ENCODE data around the gene RDH14. TPM values are rescaled to one million over a fixed set of nuclear protein-coding genes. Genes with fewer than 3 reads are reported as not detected.

RDH14 gene
- total RNA-seq, 1 donor from 2014 or later = 15.4 TPM

- no peaks in the 10 kb centered on the region for H3K4me1 Mint-ChIP-seq (ENCODE audit: unreplicated experiment)
- H3K9me3 Mint-ChIP-seq (ENCODE audit: unreplicated experiment) = peaks cover 4% of the 10 kb centered on the region
- H3K36me3 Mint-ChIP-seq (ENCODE audit: low read depth, unreplicated experiment) = peaks cover 4% of the 10 kb centered on the region
- no peaks in the 10 kb centered on the region for H3K27me3 Mint-ChIP-seq (ENCODE audit: unreplicated experiment)
- DNase-seq (ENCODE audit: low spot score) = no peak
- H3K4me3 Mint-ChIP-seq (ENCODE audit: unreplicated experiment) = no peak overlapping the region
- no peak for TF ChIP-seq CTCF (IDR thresholded peaks at IDR 0.05; ENCODE audit: unreplicated experiment)
- H3K27ac Mint-ChIP-seq (ENCODE audit: unreplicated experiment) = no peak overlapping the region
Measured at GRCh38 chr2:18580606-18581005, 20.2 kb upstream of the RDH14 start.

- H3K4me3 Mint-ChIP-seq (ENCODE audit: unreplicated experiment) = no peak overlapping the region
- no peak for DNase-seq (ENCODE audit: low spot score)
- no peaks in the 10 kb centered on the region for H3K27me3 Mint-ChIP-seq (ENCODE audit: unreplicated experiment)
- no peaks in the 10 kb centered on the region for H3K4me1 Mint-ChIP-seq (ENCODE audit: unreplicated experiment)
- no peak for TF ChIP-seq CTCF (IDR thresholded peaks at IDR 0.05; ENCODE audit: unreplicated experiment)
- no peaks in the 10 kb centered on the region for H3K36me3 Mint-ChIP-seq (ENCODE audit: low read depth, unreplicated experiment)
- H3K27ac Mint-ChIP-seq (ENCODE audit: unreplicated experiment) = no peak overlapping the region
- H3K9me3 Mint-ChIP-seq (ENCODE audit: unreplicated experiment) = peaks cover 4% of the 10 kb centered on the region
Measured at GRCh38 chr2:18578033-18578432, 17.6 kb upstream of the RDH14 start.

- Mint-ChIP-seq H3K27me3 (ENCODE audit: unreplicated experiment) (no peaks in the 10 kb centered on the region), H3K27ac (ENCODE audit: unreplicated experiment) (no peak overlapping the region), H3K4me1 (ENCODE audit: unreplicated experiment) (peaks cover 2% of the 10 kb centered on the region), H3K4me3 (ENCODE audit: unreplicated experiment) (no peak overlapping the region), H3K9me3 (ENCODE audit: unreplicated experiment) (no peaks in the 10 kb centered on the region), H3K36me3 (ENCODE audit: low read depth, unreplicated experiment) (no peaks in the 10 kb centered on the region)
- TF ChIP-seq CTCF (IDR thresholded peaks at IDR 0.05; ENCODE audit: unreplicated experiment) = no peak
- no peak for DNase-seq (ENCODE audit: low spot score)
Measured at GRCh38 chr2:18566145-18566769, 5.8 kb upstream of the RDH14 start.

- H3K27me3 Mint-ChIP-seq (ENCODE audit: unreplicated experiment) = peaks cover 4% of the 10 kb centered on the region
- H3K4me3 Mint-ChIP-seq (ENCODE audit: unreplicated experiment) = peak overlapping the region; percentile 93
- TF ChIP-seq CTCF (IDR thresholded peaks at IDR 0.05; ENCODE audit: unreplicated experiment) = no peak
- peak overlapping the region; percentile 57 for H3K27ac Mint-ChIP-seq (ENCODE audit: unreplicated experiment)
- H3K36me3 Mint-ChIP-seq (ENCODE audit: low read depth, unreplicated experiment) = no peaks in the 10 kb centered on the region
- peaks cover 24% of the 10 kb centered on the region for H3K4me1 Mint-ChIP-seq (ENCODE audit: unreplicated experiment)
- H3K9me3 Mint-ChIP-seq (ENCODE audit: unreplicated experiment) = no peaks in the 10 kb centered on the region
- DNase-seq (ENCODE audit: low spot score) = no peak
Measured at GRCh38 chr2:18560797-18561085, 288 bp upstream of the RDH14 start.

GRCh38 chr2:18559531-18560030 lies 872 bp downstream of the RDH14 start:
- H3K4me3 Mint-ChIP-seq (ENCODE audit: unreplicated experiment) = peak overlapping the region; percentile 90
- H3K4me1 Mint-ChIP-seq (ENCODE audit: unreplicated experiment) = peaks cover 24% of the 10 kb centered on the region
- H3K9me3 Mint-ChIP-seq (ENCODE audit: unreplicated experiment) = no peaks in the 10 kb centered on the region
- peak overlapping the region; percentile 64 for H3K27ac Mint-ChIP-seq (ENCODE audit: unreplicated experiment)
- DNase-seq (ENCODE audit: low spot score) = no peak
- H3K36me3 Mint-ChIP-seq (ENCODE audit: low read depth, unreplicated experiment) = no peaks in the 10 kb centered on the region
- TF ChIP-seq CTCF (IDR thresholded peaks at IDR 0.05; ENCODE audit: unreplicated experiment) = no peak
- H3K27me3 Mint-ChIP-seq (ENCODE audit: unreplicated experiment) = peaks cover 4% of the 10 kb centered on the region

Measured in endothelial cell (in vitro differentiated cells).